HG03439 (cell line): ENCODE data around the gene PGAP3.
"Not testable (repeated sequence)": the region's sequence is repeated elsewhere in the genome, so short reads cannot be mapped to it uniquely, and the experiment has no call there.

Experiments
- ATAC-seq: cut with Tn5 transposase; IDR thresholded peaks from one replicate; pipeline ENCODE4 v1.9.1; 2021; ENCODE audit warnings: mild to moderate bottlenecking, moderate library complexity; ENCODE audit not compliant: unreplicated experiment

PGAP3 gene

GRCh38 chr17:39687546-39688474 is at the start of gene PGAP3:
PGAP3 (minus strand) TSS chr17:39688057; CDS start chr17:39688014, 43 bp downstream.
- peak; percentile 95 for ATAC-seq

GRCh38 chr17:39737206-39737759 is 49.4 kb upstream of the PGAP3 start:
- no peak for ATAC-seq

- ATAC-seq, result no peak
Observed at GRCh38 chr17:39736319-39737165, 48.7 kb upstream of the PGAP3 start.

GRCh38 chr17:39735882-39736281 is 48.0 kb upstream of the PGAP3 start:
- no peak for ATAC-seq

GRCh38 chr17:39732586-39732985 is 44.7 kb upstream of the PGAP3 start:
- no peak for ATAC-seq

- peak; percentile 88 for ATAC-seq
Observed at GRCh38 chr17:39730095-39730921, 42.5 kb upstream of the PGAP3 start, which contains the start of gene MIEN1. MIEN1 (minus strand) TSS chr17:39730532; CDS start chr17:39730495, 37 bp downstream.

- no peak for ATAC-seq
Observed at GRCh38 chr17:39729280-39729851, 41.5 kb upstream of the PGAP3 start.

- ATAC-seq, result no peak
Observed at GRCh38 chr17:39727556-39727955, 39.7 kb upstream of the PGAP3 start.

- ATAC-seq, result no peak
Observed at GRCh38 chr17:39726617-39727016, 38.8 kb upstream of the PGAP3 start.

GRCh38 chr17:39725923-39726322 is 38.1 kb upstream of the PGAP3 start:
- ATAC-seq, result not testable (repeated sequence)

- no peak for ATAC-seq
Observed at GRCh38 chr17:39724731-39725130, 36.9 kb upstream of the PGAP3 start.

GRCh38 chr17:39722965-39723848 is 35.4 kb upstream of the PGAP3 start:
- ATAC-seq, result no peak

- ATAC-seq, result no peak
Observed at GRCh38 chr17:39722104-39722503, 34.2 kb upstream of the PGAP3 start.

- ATAC-seq, result no peak
Observed at GRCh38 chr17:39719563-39720355, 31.9 kb upstream of the PGAP3 start.

GRCh38 chr17:39717660-39718059 is 29.8 kb upstream of the PGAP3 start:
- no peak for ATAC-seq

- ATAC-seq, result no peak
Observed at GRCh38 chr17:39716879-39717536, 29.2 kb upstream of the PGAP3 start.

GRCh38 chr17:39716073-39716818 is 28.4 kb upstream of the PGAP3 start:
- no peak for ATAC-seq
